ENCODE data around the gene HOXC12.

DNA sequence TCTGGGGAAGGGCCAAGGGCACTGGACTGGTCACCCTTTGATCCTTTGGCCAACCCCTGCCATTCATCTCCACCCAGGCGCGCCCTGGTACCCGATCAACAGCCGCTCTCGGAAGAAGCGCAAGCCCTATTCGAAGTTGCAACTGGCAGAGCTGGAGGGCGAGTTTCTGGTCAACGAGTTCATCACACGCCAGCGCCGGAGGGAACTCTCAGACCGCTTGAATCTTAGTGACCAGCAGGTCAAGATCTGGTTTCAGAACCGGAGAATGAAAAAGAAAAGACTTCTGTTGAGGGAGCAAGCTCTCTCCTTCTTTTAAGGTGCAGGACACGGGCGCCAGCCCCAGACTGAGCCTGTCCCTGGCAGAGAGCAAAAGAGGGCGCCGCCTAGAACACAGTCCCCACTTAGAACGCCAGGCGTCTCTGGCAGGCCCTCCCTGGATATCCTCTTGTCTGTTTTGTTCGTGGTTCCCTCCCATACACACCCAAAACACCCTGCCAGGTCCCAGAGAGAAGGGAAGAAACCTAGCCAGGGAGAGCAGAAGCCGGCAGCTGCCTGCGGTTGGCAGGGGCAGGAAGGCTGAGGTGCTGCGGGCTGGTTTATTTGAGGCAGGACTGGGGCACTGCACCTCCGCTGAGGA lies 1.7 kb downstream of the HOXC12 start:
- no peak for TF ChIP-seq CSDC2 (CRISPR knock-in tag; IDR thresholded peaks at IDR 0.05)
- no peak for TF ChIP-seq ZFP3 (CRISPR knock-in tag; IDR thresholded peaks at IDR 0.05)
- no peak for TF ChIP-seq ARNTL (CRISPR knock-in tag; IDR thresholded peaks at IDR 0.05; ENCODE audit: borderline replicate concordance, low read depth)
- TF ChIP-seq ISL1 (CRISPR knock-in tag; IDR thresholded peaks at IDR 0.05), result no peak
- TF ChIP-seq, protein P1, sequence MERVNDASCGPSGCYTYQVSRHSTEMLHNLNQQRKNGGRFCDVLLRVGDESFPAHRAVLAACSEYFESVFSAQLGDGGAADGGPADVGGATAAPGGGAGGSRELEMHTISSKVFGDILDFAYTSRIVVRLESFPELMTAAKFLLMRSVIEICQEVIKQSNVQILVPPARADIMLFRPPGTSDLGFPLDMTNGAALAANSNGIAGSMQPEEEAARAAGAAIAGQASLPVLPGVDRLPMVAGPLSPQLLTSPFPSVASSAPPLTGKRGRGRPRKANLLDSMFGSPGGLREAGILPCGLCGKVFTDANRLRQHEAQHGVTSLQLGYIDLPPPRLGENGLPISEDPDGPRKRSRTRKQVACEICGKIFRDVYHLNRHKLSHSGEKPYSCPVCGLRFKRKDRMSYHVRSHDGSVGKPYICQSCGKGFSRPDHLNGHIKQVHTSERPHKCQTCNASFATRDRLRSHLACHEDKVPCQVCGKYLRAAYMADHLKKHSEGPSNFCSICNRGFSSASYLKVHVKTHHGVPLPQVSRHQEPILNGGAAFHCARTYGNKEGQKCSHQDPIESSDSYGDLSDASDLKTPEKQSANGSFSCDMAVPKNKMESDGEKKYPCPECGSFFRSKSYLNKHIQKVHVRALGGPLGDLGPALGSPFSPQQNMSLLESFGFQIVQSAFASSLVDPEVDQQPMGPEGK (CRISPR knock-in tag; IDR thresholded peaks at IDR 0.05; ENCODE audit: borderline replicate concordance), result no peak
- no peak for TF ChIP-seq POU6F1 (CRISPR knock-in tag; IDR thresholded peaks at IDR 0.05; ENCODE audit: borderline replicate concordance, low read depth)
- no peak for TF ChIP-seq OSR1 (CRISPR knock-in tag; IDR thresholded peaks at IDR 0.05)
- no peak for TF ChIP-seq TCF4 (CRISPR knock-in tag; IDR thresholded peaks at IDR 0.05; ENCODE audit: borderline replicate concordance)
- TF ChIP-seq ZNF565 (CRISPR knock-in tag; conservative IDR thresholded peaks at IDR 0.05; ENCODE audit: low read depth), result no peak
- no peak for TF ChIP-seq TOX (CRISPR knock-in tag; IDR thresholded peaks at IDR 0.05; ENCODE audit: borderline replicate concordance)
